ENCODE measurements around the gene TAS1R1.

Gene TAS1R1

DNA sequence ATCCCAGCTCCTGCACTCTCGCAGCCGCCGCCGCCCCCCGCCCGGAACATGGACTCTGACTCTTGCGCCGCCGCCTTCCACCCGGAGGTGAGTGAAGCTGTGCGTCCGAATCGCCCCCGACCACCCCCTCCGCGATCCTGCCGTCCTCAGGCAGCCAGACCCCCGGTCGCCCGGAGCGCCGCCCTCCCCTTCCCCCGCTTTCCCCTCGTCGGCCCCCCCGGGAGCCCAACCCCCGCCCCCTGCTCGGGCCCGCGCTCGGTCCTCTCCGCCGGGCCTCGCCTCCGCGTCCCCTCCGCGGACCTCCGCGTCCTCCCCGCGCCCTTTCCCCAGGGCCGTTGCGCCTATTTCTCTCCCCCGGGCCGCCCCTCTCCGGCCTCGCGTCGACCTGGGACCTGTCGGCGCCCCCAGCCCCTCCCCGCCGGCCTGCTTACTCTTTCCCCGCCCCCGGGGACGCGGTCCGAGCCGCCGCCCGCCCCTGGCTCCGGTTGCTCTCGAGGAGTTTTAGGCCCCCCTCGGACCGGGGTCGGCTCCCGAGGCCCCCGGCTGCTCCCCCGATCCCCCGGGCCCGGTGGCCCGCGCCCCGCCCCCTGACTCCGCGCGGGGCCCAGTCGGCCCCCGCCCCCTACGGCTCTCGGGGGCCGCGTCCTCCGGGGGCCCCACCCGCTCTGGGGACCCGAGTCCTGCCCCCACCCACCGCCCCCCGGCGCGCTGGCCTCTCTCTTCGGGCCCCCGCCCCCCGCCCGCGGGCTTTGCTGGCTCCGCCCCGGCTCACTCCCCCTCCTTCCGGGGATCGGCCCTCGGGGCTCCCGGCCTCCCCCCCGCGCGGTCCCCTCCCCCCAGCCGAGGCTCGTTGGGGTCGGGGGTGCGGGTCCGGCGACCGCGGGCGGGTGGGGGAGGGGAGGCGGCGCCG, 59.2 kb downstream of the TAS1R1 start:
- DNase-seq, result peak; percentile 76

DNA sequence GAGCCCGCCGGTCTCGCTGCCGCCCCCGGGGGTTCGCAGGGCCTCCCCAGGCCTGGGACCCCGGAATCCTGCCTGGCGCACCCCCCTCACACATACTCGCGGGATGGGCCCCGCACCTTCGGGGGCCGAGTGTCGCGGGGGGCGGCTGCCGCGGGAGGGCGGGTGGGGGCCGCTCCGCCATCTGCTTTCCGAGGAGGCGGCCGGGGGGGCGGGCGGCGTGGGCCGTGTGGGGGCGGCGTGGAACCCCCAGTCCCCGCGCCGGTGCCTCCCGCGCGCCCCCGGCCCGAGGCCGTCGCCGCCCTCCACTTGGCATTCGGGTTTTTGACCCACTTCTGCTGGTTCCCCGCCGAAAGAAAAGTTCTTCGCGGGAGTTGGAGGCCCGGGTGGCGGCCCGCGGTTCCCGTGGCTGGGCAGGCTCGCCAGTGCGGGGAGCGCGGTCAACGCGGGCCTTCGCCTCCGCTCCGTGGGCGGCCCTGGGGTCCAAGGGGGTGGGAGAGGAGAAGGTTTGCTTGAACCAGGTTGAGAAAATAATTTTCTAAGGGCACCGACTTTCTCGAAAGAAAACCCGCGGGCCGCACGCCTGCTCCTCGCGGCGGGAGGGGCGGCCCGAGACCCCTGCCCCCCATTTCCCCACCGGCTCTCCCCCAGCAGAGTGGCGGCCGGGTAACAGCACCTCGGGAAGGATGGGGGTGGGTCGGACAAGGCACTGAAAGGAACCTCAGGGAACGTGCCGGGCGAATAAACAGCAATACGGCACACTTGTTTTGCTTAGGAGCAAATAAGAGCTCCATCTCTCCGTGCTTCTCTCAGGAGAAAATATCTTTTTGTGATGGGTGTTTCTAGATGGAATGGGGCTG, 60.0 kb downstream of the TAS1R1 start:
- no peak for DNase-seq

DNA sequence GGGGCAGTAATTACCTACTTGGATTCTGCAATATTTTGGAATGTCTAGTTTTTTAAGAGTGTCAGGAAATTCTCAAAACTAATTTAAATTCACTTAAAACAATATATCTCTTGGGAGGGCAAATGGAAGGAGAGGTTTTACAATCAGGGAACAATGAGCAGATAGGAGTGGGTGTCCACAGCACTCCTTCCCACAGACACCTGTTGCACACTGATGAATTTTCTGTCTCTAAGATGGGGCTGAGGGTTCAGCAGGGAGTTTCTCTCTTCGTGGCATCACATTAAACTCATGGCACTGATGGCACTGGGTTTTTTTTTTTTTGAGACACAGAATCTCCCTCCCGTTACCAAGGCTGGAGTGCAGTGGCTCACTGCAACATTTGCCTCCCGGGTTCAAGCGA, 63.9 kb downstream of the TAS1R1 start:
- DNase-seq, result no peak

DNA sequence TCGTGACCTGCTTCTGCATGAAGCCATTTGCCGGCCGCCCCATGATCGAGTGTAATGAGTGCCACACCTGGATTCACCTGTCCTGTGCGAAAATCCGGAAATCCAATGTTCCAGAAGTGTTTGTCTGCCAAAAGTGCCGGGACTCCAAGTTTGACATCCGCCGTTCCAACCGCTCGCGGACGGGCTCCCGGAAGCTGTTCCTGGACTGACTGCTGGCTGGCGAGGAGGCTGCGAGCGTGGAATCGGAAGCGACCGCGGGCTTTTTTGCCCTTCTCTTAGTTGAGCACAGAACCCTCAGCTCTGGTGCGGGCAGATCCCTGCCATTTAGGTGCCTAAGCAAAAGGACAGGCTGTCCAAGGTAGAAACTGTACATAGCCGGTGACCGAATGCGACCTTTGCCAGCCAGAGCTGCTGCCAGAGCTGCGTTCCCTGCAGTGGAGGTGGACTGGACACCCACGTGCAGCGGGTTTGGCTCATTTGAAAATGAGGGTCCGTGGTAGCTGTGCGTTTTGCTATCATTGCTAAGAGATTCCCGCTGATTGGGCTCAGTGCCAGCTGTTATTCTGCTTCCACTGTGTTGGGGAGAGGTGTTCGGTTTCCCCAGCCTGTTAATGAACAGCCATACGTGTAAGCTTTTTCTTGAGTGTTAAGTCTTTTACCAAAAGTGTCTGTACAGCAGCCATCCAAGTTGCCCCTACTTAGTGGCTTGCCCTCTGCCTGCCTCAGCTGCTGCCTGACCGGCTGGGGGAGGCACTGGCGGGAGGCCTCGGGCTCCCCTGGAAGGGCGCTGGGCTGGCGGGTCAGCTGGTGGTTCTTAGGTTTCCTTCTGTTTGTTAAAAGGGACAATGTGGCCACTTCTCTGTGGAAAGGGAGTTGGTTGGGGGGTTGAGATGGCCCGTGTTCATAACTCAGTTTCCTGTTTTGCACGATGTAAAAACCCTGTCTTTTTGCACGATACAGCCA, 66.6 kb downstream of the TAS1R1 start:
- DNase-seq, result no peak

DNA sequence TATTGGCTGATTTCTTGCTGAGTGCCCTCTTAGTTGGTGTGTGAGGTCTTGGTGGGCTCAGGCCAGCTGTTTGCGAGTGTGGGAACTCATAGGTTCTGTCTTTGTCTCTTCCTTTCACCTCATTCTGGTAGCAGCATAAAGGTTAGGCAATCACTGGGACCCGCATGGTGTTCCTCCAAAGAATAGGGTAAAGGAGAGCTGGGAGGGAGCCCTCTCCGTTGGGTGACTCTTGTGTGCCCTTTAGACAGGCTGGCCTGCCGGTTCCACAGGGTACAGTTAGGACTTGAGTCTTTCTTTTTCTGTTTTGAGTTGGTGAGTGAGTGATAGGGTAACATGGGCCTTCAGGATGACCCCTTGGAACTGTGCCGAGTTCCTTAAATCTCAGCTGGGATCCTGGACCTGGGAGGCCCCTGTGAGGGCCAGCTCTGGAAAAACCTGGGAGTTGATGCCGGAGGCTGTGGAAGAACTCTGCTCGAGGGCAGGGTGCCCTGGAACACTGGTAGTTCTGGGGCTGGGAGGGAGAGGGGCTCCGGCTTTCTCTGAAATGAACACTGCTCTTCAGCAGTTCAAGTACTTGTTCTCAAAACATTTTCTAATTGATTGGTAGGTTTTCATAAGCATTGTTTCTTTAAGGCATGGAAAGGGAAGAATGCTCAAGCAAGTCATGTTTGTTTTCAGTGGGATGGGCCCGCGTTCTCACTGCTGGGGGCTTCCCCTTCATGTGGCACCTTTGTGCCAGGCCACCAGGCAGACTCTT, 67.5 kb downstream of the TAS1R1 start:
- no peak for DNase-seq

DNA sequence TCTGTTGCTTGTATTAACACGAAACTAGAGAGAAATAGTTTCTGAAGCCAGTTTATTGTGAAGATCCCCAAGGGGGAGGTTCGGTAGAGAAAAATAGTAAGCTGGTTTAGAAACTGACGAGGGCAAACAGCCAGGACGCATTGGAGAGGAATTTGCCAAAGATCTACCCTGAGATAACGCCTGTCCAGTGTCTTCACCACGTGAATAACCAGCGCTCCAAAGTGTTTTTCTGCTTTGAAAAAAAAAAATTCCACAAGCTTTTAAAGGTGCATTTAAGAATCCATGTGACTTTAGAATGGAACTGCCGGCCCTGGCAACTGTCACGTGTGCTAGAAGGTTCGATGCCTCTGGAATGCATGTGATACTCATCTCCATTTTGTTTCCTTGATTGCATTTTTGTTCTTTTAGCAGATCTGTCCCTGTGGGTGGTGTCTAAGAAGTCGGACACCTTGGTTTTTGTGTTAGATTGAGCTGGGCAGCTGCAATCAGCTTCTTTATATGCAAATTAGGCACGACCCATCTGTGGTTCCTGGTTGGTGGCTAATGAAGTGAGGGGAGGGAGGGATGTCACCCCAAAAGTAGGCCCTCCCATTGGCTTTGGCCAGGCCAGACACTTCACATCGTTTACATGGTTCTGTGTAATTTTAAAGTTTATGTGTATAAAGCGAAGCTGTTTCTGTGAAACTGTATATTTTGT, 68.3 kb downstream of the TAS1R1 start:
- DNase-seq, result no peak

DNA sequence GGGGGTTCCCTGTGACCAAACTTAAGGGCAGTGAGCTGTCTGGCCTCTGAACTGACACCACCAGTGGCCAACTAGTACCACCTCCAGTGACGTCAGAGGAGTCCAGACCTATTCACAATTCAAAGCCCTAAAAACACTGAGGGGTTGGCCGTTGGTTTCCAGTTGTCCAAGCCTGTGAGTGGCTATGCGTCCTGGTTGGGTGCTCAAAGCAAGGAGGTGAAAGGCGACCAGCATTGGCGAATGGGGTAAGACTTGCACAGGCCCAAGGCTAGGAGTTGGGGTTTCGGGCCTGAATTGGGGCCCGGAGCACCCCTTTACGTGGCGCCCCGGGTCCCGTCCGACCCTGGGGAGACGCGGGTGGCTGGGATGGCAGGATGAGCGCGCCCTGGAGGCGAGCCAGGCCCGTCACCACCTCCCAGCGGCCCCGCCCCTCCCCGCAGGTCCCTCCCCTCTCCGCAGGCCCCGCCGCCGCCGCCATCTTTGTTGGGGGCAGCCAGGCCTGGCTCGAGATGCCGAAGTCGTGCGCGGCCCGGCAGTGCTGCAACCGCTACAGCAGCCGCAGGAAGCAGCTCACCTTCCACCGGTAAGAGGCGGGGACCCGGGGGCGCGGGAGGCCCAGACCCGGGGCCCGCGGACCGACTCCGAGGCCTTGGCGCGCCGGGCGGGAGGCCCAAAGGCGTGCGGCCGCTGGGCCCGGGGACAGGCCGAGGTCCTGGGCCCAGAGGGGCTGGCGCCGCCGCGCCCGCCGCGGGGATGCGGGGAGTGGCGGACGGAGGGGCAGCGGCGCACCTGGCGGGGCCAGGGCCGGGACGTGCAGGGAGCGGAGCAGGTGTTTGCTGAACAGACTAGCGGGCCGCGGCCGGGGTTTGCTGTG, 69.8 kb downstream of the TAS1R1 start, which contains the start of gene THAP3:
TSS of gene THAP3 (plus strand) at position 159 of the 874 bp plus-strand sequence. CDS start at position 510, 351 bp downstream.
- peak; percentile 90 for DNase-seq

DNA sequence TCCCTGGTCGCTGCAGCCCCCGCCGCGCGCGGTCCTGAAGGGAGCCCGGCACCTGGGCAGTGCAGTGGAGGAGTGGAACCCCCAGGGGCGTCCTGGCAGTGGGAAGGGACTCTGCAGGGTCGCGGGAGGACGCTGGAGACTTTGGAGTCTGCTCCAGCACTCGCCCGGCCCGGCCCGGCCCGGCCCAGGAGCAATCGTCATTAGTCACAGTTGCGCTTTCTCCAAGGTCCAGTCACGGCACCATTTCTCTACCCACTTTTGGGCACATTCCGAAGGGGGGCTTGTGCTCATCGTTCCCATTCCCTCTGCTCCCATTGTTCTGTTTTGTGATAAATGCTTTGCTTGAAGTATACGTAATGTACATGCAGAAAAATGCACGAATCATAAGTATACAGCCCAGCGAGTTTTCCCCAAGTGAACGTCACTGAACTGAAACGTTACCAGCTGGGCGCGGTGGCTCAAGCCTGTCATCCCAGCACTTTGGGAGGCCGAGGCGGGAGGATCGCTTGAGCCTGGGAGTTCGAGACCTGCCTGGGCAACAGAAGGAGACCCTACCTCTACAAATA, 70.6 kb downstream of the TAS1R1 start:
- peak; percentile 45 for DNase-seq

DNA sequence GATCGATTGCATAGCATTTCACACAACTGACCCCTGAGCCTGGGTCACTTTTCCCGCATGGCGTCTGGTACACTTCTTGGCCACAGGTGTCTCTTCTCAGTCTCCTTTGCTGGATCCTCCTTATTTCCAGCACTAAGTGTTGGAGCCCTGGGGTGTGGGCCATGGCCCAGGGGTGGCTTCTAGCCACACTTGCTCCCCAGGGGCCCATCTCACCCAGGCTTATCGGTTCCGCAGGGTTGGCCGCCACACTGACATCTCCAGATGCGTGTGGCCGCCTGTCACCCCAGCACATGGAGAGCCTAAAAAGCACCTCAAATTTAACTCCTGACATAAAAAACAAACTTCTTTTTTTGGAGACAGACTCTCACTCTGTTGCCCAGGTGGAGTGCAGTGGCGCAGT, 71.9 kb downstream of the TAS1R1 start:
- no peak for DNase-seq

DNA sequence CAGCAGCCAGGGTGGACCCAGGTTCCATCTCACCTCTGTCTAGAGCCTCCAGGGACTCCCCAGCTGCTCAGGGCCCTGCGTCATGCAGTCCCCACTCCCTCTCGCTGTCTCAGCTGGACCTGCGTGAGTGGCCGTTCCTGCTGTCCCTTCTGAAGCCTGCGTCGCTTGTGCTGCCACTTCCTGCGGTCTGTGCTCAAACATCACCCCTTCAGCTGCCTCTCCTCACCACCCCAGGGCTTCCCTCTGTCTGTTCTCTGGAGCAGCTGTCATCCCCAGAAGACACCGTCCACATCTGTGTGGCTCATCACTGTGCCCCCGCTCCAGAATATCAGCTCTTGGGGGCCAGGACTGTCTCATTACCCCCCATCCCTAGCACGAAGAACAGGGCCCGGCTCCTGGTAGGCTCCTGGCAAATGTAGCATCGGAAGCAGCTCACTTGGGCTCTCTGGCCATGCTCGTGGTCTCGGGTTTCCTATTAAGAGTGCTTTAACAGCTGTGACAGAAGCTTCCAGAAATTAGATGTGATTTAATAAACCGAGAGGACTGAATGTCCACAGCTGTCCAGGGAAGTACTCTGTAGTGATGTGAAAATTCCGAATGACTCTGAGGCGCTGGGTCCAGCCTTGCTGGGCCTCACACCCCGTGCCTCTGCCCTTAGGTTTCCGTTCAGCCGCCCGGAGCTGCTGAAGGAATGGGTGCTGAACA, 72.9 kb downstream of the TAS1R1 start:
- no peak for DNase-seq

DNA sequence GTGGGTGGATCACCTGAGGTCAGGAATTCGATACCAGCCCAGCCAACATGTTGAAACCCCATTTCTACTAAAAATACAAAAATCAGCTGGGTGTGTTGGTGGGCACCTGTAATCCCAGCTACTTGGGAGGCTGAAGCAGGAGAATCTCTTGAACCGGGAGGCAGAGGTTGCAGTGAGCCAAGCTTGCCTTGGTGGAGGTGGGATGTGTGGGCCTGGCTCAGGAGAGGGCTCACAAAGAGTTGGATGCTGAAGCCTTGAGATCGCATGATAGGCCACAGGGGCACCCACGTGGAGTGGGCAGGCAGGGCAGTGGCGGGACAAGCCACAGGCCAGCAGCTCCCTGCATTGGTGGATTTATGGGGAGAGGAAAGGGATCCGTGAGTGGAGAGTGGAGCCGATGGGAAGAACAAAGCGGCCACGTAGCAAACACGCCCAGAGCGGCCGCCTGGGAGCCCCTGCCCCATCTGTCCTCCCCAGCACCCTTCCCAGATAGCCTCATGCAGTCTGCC, 73.9 kb downstream of the TAS1R1 start:
- no peak for DNase-seq
